IMR-90 (cell line): ENCODE results near the gene ZNF467. TPM values are rescaled to one million over a fixed set of nuclear protein-coding genes. Genes with fewer than 3 reads are reported as not detected.

Experiments used
- ATAC-seq: fragments of 200-7000 bp; cut with Tn5 transposase; 2 replicates; pipeline ENCODE4 v1.9.1; 2020; ENCODE audit warnings: low read depth, mild to moderate bottlenecking, moderate library complexity
- BruUV-seq: library from RNA; stranded (reverse); fragments of 400-500 nt; replicated peaks from 2 replicates; lab custom pipeline; 2021; lab: Mats Ljungman, UMichigan
- CTCF ChIA-PET: fragments of 300-600 bp; formaldehyde crosslinking; extraction: SDS; loops from one replicate; lab custom pipeline; 2021; ENCODE audit warnings: antibody characterized with exemption; lab: Yijun Ruan, JAX
- POLR2A ChIA-PET: fragments of 300-600 bp; sonication (Branson Sonifier 250); formaldehyde crosslinking; loops from one replicate; lab custom pipeline; 2022; ENCODE audit warnings: antibody characterized with exemption; ENCODE audit not compliant: unreplicated experiment; lab: Charles Lee
- DNase-seq: peaks from one replicate; pipeline ENCODE4 v3.0.0; 2013
- H2AFZ ChIP-seq: replicated peaks from 2 replicates; pipeline ENCODE3; 2013; ENCODE audit warnings: low read length, mild to moderate bottlenecking; ENCODE audit not compliant: poor library complexity
- H2AK5ac ChIP-seq: 2 replicates; pipeline ENCODE4 v1.6.1; 2013; ENCODE audit warnings: low read depth, low read length, inconsistent platforms
- H2AK9ac ChIP-seq: replicated peaks from 2 replicates; pipeline ENCODE3; 2013; ENCODE audit warnings: mild to moderate bottlenecking, low read depth, low read length, moderate library complexity; ENCODE audit not compliant: poor library complexity
- H2BK120ac ChIP-seq: 2 replicates; pipeline ENCODE4 v1.6.1; 2013; ENCODE audit warnings: low read depth, low read length, inconsistent platforms
- H2BK15ac ChIP-seq: 3 replicates; pipeline ENCODE4 v1.6.1; 2013; ENCODE audit warnings: low read depth, low read length, inconsistent platforms
- H2BK20ac ChIP-seq: 2 replicates; pipeline ENCODE4 v1.6.1; 2013; ENCODE audit warnings: low read depth, mild to moderate bottlenecking, inconsistent platforms, low read length, moderate library complexity
- H2BK5ac ChIP-seq: 2 replicates; pipeline ENCODE4 v1.6.1; 2013; ENCODE audit warnings: mild to moderate bottlenecking, low read depth, low read length, inconsistent platforms; ENCODE audit not compliant: poor library complexity, severe bottlenecking
- H3K14ac ChIP-seq: replicated peaks from 2 replicates; pipeline ENCODE4 v1.6.1; 2013; ENCODE audit warnings: low read depth, low read length, inconsistent platforms
- H3K18ac ChIP-seq: 2 replicates; pipeline ENCODE4 v1.6.1; 2013; ENCODE audit warnings: low read depth, low read length, control low read depth
- H3K23ac ChIP-seq: 2 replicates; pipeline ENCODE4 v1.6.1; 2013; ENCODE audit warnings: low read depth, low read length, inconsistent platforms
- H3K27ac ChIP-seq: 2 replicates; pipeline ENCODE4 v1.5.1; 2013; ENCODE audit warnings: mild to moderate bottlenecking, control low read depth, low read length; ENCODE audit not compliant: insufficient read depth
- H3K27me3 ChIP-seq: 2 replicates; pipeline ENCODE4 v1.6.1; 2013; ENCODE audit warnings: low read length; ENCODE audit not compliant: control insufficient read depth, insufficient read depth
- H3K36me3 ChIP-seq: 2 replicates; pipeline ENCODE4 v1.6.1; 2013; ENCODE audit warnings: low read length, mixed read lengths; ENCODE audit not compliant: control insufficient read depth, insufficient read depth
- H3K4ac ChIP-seq: 2 replicates; pipeline ENCODE4 v1.6.1; 2013; ENCODE audit warnings: low read depth, low read length, inconsistent platforms
- H3K4me1 ChIP-seq: 2 replicates; pipeline ENCODE4 v1.6.1; 2013; ENCODE audit warnings: low read length, mixed read lengths; ENCODE audit not compliant: control insufficient read depth, insufficient read depth
- H3K4me2 ChIP-seq: 2 replicates; pipeline ENCODE4 v1.6.1; 2013; ENCODE audit warnings: low read depth, mild to moderate bottlenecking, control low read depth, low read length, moderate library complexity
- H3K4me3 ChIP-seq: 2 replicates; pipeline ENCODE4 v1.5.1; 2013; ENCODE audit warnings: low read depth, mild to moderate bottlenecking, control low read depth, low read length, moderate library complexity; ENCODE audit not compliant: insufficient read depth
- H3K56ac ChIP-seq: 2 replicates; pipeline ENCODE4 v1.6.1; 2013; ENCODE audit warnings: low read length, inconsistent platforms; ENCODE audit not compliant: insufficient read depth; ENCODE audit errors: extremely low read depth
- H3K79me1 ChIP-seq, 2 experiments: 2 replicates each; pipeline ENCODE4 v1.6.1; 2013; ENCODE audit warnings: low read length in 2 of 2, inconsistent platforms in 1 of 2, low read depth in 1 of 2
- H3K9ac ChIP-seq: 2 replicates; pipeline ENCODE4 v1.6.1; 2013; ENCODE audit warnings: low read depth, low read length, control low read depth
- H3K9me1 ChIP-seq: 2 replicates; pipeline ENCODE4 v1.6.1; 2013; ENCODE audit warnings: low read length, inconsistent platforms; ENCODE audit not compliant: insufficient read depth
- H3K9me3 ChIP-seq: 2 replicates; pipeline ENCODE4 v1.6.1; 2013; ENCODE audit warnings: low read length; ENCODE audit not compliant: control insufficient read depth, insufficient read depth
- H4K20me1 ChIP-seq: 2 replicates; pipeline ENCODE4 v1.6.1; 2013; ENCODE audit warnings: low read length, inconsistent platforms; ENCODE audit not compliant: insufficient read depth
- H4K5ac ChIP-seq: 2 replicates; pipeline ENCODE4 v1.6.1; 2013; ENCODE audit warnings: mild to moderate bottlenecking, low read depth, low read length, control low read depth
- H4K8ac ChIP-seq, 2 experiments: 2 replicates each; pipeline ENCODE4 v1.6.1; 2013; ENCODE audit warnings: low read depth in 2 of 2, low read length in 2 of 2, control low read depth in 1 of 2, inconsistent platforms in 1 of 2
- H4K91ac ChIP-seq: 2 replicates; pipeline ENCODE4 v1.6.1; 2013; ENCODE audit warnings: low read depth, low read length, inconsistent platforms; ENCODE audit not compliant: insufficient read depth
- FOS ChIP-seq: fragments of 150-350 bp; IDR thresholded peaks from 2 replicates; pipeline ENCODE4 v1.6.1; 2016; ENCODE audit warnings: low read depth, low read length
- POLR2A ChIP-seq: IDR thresholded peaks from 2 replicates; pipeline ENCODE4 v1.6.1; 2012; ENCODE audit warnings: mild to moderate bottlenecking, low read depth, low read length
- WGBS, 2 experiments: methylation state at CpG; one replicate each; pipeline versions ENCODE4 v1.1.5 to v1.1.7; 2013; ENCODE audit warnings: missing lambda C conversion rate in 2 of 2; ENCODE audit not compliant: insufficient read length in 1 of 2; ENCODE audit errors: extremely low coverage in 2 of 2; 5-methylcytosine and 5-hydroxymethylcytosine counted together
- dilution Hi-C: fragments of 300-500 bp; cut with HindIII; formaldehyde crosslinking; loops from one replicate; pipeline ENCODE4 v1.14.3; 2018; ENCODE audit warnings: low sequenced_read_pairs; ENCODE audit not compliant: unreplicated experiment
- in situ Hi-C: fragments of 300-500 bp; cut with MboI; formaldehyde crosslinking; loops from 3 replicates; pipeline ENCODE4 v1.14.3; 2019; ENCODE audit warnings: low sequenced_read_pairs, inconsistent platforms, mixed read lengths
- intact Hi-C: fragments of 100-400 bp; cut with micrococcal nuclease; formaldehyde crosslinking; loops from 2 replicates; pipeline ENCODE4 v1.10.0; 2022
- polyA plus RNA-seq, 3 experiments: library from polyadenylated mRNA; depleted of rRNA; stranded (reverse); fragments of >200 nt; gene quantifications; 2 replicates each; pipeline ENCODE4 v1.2.3, GENCODE V29; 2012; ENCODE audit warnings: low replicate concordance in 1 of 3
- total RNA-seq: library from RNA; depleted of rRNA; stranded (reverse); fragments of >200 nt; gene quantifications from 2 replicates; pipeline ENCODE4 v1.2.3, GENCODE V29; 2012; rRNA removed
- TF ChIP-seq, protein P1 (sequence below): conservative IDR thresholded peaks from 2 replicates; pipeline ENCODE4 v1.5.1; 2012; ENCODE audit warnings: mild to moderate bottlenecking, low read depth, low read length, improper control_type of control experiment

The ZNF467 gene
- total and polyA plus RNA-seq, 2 of the 4 experiments (the other 2 are of a cell fraction) = 0.67 TPM; not detected in 1

DNA sequence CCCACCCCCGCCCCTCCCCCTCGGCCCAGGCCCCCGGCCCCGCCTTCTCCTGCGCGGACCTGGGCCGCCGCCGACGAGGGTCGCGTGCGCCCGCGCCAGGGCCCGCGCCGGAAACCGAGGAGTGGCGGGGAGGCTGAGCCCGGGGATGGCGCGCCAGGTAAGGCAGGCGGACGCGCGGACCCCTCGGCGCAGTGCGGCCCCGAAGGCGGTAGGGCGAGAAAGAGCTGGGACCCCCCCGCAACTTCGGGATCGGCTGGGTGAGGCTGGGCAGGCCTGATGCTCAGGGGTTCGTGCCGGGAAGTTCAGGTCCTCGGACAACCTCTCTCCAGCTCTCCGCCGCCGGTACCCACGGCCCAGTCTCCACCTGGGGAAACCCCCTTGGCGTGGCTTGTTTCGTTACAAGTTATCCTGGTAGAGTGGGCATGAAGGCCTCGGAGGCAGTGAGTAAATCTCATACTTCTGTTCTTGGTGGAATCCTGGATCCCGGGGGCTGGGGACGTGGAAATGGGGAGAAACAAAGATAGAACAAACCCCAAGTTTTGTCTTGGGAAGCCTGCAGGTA is 58.4 kb downstream of the ZNF467 start:
- peaks cover 6% of the 10 kb centered on the region for H3K9me3 ChIP-seq
- 3% methylated on average over 10 of the region's 48 CpGs; no CpG with 5 or more reads in 1 of the 2 experiments for WGBS, 2 experiments
- no peaks in the 10 kb centered on the region for H3K27me3 ChIP-seq
- H2BK15ac ChIP-seq = no peak overlapping the region
- H3K27ac ChIP-seq = peak overlapping the region; percentile 33; the same call in 1 of the 2 replicates
- ChIA-PET POLR2A (no interaction called here), CTCF (interaction anchor here (0.6 kb wide), 1 partner anchor 17 kb away, joined by 3 read pairs; no protein-coding TSS in a partner anchor)
- TF ChIP-seq FOS (no peak), POLR2A (0 out of 2 replicates have a peak, but pooled peaks have one; percentile 37)
- TF ChIP-seq, protein P1, sequence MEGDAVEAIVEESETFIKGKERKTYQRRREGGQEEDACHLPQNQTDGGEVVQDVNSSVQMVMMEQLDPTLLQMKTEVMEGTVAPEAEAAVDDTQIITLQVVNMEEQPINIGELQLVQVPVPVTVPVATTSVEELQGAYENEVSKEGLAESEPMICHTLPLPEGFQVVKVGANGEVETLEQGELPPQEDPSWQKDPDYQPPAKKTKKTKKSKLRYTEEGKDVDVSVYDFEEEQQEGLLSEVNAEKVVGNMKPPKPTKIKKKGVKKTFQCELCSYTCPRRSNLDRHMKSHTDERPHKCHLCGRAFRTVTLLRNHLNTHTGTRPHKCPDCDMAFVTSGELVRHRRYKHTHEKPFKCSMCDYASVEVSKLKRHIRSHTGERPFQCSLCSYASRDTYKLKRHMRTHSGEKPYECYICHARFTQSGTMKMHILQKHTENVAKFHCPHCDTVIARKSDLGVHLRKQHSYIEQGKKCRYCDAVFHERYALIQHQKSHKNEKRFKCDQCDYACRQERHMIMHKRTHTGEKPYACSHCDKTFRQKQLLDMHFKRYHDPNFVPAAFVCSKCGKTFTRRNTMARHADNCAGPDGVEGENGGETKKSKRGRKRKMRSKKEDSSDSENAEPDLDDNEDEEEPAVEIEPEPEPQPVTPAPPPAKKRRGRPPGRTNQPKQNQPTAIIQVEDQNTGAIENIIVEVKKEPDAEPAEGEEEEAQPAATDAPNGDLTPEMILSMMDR = no peak
- in situ Hi-C loops = no loop called here
- H3K4me1 ChIP-seq = peaks cover 12% of the 10 kb centered on the region
- peak overlapping the region; percentile 65 to 82; a peak in 3 of 4 replicates for H4K8ac ChIP-seq
- H3K9me1 ChIP-seq = peaks cover 9% of the 10 kb centered on the region; the same call in 1 of the 2 replicates
- H2BK5ac ChIP-seq = no peak overlapping the region
- H3K4ac ChIP-seq = peak overlapping the region; percentile 77
- no peak overlapping the region for H2AK5ac ChIP-seq
- no TSS peak for BruUV-seq
- H3K79me1 ChIP-seq = peaks cover 12 to 37% of the 10 kb centered on the region in 2 experiments; a peak in 3 of 4 replicates
- peak overlapping the region; percentile 81 for H3K9ac ChIP-seq
- intact Hi-C loops = loop anchor here (5.0 to 10.0 kb wide), 2 partner anchors 57 to 90 kb away; partner anchors contain the start of gene ZNF467
- peak overlapping the region; percentile 22 for H2AK9ac ChIP-seq
- no peak overlapping the region; the same call in 1 of the 2 replicates for H3K56ac ChIP-seq
- H3K18ac ChIP-seq = peak overlapping the region; percentile 31; the same call in 1 of the 2 replicates
- H3K4me2 ChIP-seq = peak overlapping the region; percentile 91
- H4K91ac ChIP-seq = peak overlapping the region; percentile 51
- no peak overlapping the region for H2BK20ac ChIP-seq
- H2AFZ ChIP-seq = peak overlapping the region; percentile 98
- peaks cover 4% of the 10 kb centered on the region for H3K36me3 ChIP-seq
- H4K20me1 ChIP-seq = no peaks in the 10 kb centered on the region; the same call in 1 of the 2 replicates
- ATAC-seq (no peak; the same call in 1 of the 2 replicates), DNase-seq (peak; percentile 9)
- dilution Hi-C loops = no loop called here
- H3K14ac ChIP-seq = peak overlapping the region; percentile 91
- H3K4me3 ChIP-seq = peak overlapping the region; percentile 86
- peak overlapping the region; percentile 44; the same call in 1 of the 2 replicates for H2BK120ac ChIP-seq
- peak overlapping the region; percentile 72 for H3K23ac ChIP-seq
- peak overlapping the region; percentile 29 for H4K5ac ChIP-seq

Other genes with a start within 250 kb of the ZNF467 start
- gene ZNF862, start 64.8 kb upstream of the ZNF467 start, total RNA-seq = 3.3 and 5.9 TPM in 2 replicates
- 10.8 and 10.9 TPM in 2 replicates for gene ZNF862, start 64.8 kb upstream of the ZNF467 start, polyA plus RNA-seq (2012; rRNA removed)
- 5.7 and 10.3 TPM in 2 replicates for gene ATP6V0E2, start 100.4 kb upstream of the ZNF467 start, total RNA-seq
- 29.3 and 30.3 TPM in 2 replicates for gene ATP6V0E2, start 100.4 kb upstream of the ZNF467 start, polyA plus RNA-seq (2012; rRNA removed)